Activated T-cell treated with anti-CD3 and anti-CD28 coated beads for 1 hour (primary cell): ENCODE measurements around the gene PDLIM5.
"Not testable (repeated sequence)": the region's sequence is repeated elsewhere in the genome, so short reads cannot be mapped to it uniquely, and the experiment has no call there.

Experiments used
- DNase-seq: peaks from one replicate; pipeline ENCODE4 v3.0.0-alpha.2; 2020; ENCODE audit warnings: low read depth

PDLIM5 gene

GRCh38 chr4:94495408-94495807, 43.7 kb downstream of the PDLIM5 start:
- DNase-seq: no peak

GRCh38 chr4:94497690-94498089, 45.9 kb downstream of the PDLIM5 start:
- no peak for DNase-seq

DNA sequence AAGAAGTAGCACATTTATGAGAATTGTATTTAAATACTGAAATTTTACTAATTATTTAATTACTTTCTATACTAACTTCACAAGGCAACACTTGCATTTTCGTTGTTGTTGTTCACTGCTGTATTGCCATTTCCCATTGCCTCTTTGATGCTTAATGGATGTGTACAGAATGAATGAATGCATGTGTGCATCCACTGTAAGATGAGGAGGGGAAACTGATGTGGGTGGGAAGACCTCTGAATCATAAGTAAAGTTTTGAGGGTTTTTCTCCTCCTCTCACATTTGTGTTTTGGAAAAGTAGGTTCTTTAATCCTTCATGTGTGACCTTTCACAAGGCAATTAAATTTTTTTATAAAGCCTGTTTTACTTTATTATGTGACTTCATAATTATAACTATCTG, 46.8 kb downstream of the PDLIM5 start:
- DNase-seq: no peak

DNA sequence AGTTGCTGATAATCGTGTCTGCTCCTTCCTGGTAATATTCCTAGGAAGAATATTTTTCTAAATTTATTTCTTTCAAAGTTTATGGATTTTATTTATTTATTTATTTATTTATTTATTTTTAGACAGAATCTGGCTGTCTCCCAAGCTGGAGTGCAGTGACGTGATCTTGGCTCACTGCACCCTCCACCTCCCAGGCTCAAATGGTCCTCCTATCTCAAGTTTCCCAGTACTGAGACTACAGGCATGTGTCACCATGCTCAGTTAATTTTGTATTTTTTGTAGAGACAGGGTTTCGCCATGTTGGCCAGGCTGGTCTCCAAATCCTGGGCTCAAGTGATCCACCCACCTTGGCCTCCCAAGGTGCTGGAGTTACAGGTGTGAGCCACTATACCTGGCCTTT, 48.9 kb downstream of the PDLIM5 start:
- no peak for DNase-seq

DNA sequence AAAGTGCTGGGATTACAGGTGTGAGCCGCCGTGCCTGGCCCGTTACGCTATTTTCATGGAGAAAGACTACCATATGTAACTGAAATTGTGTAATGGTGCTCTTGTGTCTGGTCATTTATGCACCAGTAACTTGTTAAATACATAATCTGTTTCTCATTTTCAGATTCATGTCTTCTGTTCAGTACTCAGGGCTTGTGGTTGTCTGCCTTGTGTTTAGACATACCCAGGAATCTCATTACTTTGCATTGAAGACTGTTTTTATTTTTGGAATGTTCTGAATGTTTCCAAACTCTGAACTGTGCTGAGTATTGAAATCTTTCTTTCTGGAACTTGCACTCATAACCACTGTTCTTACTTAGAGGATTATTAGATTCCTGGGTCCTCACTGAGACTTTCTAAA, 52.8 kb downstream of the PDLIM5 start:
- no peak for DNase-seq

DNA sequence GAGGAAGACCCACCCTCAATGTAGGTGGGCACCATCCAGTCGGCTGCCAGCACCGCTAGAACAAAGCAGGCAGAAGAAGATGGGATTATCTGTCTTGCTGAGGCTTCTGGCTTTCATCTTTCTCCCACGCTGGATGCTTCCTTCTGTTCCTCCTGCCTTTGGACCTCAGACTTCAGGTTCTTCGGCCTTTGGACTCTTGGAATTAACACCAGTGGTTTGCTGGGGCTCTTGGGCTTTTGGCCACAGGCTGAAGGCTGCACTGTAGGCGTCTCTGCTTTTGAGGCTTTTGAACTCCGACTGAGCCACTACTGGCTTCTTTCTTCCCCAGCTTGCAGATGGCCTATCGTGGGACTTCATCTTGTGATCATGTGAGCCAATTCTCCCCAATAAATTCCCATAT, 55.1 kb downstream of the PDLIM5 start:
- no peak for DNase-seq

- no peak for DNase-seq
Measured at GRCh38 chr4:94507281-94507680, 55.5 kb downstream of the PDLIM5 start.

DNA sequence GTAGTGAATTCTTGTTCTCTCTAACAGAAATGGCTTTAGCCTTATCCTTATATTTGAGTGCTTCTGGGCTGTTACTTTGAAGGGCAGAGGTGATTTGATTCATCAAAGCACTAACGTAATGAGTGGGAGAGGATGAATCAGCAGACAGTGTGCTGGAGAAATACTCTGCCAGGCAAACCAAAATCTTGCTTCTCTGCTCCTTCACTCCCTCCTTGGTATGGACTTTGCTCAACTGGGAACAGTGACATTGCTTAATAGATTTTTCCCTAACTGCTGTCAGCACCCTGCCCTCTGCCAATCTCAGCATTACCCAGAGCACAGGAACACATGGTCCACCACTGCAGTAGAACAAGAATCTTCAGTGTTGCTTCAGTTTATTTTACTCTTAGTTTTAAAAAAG, 56.0 kb downstream of the PDLIM5 start:
- DNase-seq: no peak

DNA sequence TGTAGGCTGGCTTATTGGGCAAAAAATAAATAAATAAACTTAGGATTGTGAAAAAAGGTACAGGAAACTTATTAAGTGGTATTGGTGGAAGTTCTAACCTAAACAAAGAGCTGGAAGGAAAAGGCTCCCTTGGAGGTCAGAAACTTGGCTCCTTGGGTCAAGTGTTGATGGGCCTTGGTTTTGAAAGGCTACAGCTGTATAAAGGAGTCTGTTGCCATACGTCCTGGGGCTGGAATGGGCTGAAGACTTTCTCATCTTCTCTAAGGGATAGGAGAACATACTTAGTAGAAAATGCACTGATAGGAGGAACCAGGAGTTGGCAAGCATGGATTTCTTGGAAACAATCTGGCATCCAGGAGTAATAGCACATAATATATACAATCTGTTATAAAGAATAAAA, 56.6 kb downstream of the PDLIM5 start:
- no peak for DNase-seq

GRCh38 chr4:94508806-94509205, 57.1 kb downstream of the PDLIM5 start:
- no peak for DNase-seq

GRCh38 chr4:94511591-94511990, 59.8 kb downstream of the PDLIM5 start:
- DNase-seq: no peak

- not testable (repeated sequence) for DNase-seq
Measured at GRCh38 chr4:94513532-94513931, 61.8 kb downstream of the PDLIM5 start.

- DNase-seq: no peak
Measured at GRCh38 chr4:94515365-94515764, 63.6 kb downstream of the PDLIM5 start.

DNA sequence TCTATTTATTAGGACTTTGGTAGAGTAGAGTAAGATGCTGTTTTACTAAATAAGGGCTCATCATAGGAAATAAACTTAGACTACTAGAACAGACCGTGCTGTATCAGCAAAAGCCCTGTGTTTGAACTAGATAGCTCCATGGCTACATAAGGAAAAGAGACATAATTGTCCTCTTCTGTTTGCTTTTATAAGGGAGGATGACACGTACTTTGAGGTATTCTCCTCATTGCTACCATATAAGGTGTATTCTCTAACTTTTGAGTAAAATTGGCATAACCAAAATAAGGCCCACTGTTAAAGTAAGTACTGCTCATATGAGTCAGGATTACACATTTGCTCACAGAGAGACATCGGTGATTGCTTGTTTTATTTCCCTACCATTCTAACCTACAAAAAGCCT, 64.3 kb downstream of the PDLIM5 start:
- no peak for DNase-seq

DNA sequence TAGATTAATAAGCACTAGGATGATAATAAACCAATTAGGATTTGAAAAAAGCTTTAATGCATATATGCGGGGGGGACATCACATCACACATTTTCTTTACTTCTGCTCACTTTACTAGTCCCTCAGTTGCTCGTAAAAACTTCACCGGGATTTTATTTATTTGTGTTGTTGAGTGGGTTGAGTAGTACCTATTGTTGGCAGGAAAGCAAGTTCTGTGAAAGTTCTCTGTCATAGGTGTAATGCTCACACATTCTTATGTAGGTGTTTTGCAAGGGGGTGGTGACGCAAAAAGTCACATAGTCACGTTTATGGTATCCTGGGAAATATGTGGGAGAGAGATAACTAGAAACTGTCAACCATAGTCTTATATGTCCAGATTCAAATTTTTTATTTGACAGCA, 65.3 kb downstream of the PDLIM5 start:
- DNase-seq: no peak

GRCh38 chr4:94517492-94517891, 65.8 kb downstream of the PDLIM5 start:
- DNase-seq: no peak

DNA sequence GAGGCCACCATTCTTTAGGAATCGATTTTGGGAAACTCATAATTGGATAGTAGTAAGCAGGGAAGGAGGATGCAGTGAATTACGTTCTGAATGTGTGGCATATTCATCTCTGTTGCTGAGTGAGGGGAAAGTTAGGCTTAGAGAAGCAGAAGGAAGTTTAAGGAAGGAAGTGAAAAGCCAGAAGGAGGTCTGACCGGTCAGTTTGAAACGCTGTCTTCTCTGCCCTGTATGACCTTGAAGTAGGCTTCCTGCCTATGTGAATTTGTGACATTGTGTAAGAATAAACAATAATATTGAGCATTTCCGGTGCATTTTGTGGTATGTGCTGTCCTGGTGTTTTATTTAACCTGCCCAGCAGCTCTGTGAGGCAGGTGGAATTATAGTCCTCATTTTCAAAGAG, 67.3 kb downstream of the PDLIM5 start:
- no peak for DNase-seq

DNA sequence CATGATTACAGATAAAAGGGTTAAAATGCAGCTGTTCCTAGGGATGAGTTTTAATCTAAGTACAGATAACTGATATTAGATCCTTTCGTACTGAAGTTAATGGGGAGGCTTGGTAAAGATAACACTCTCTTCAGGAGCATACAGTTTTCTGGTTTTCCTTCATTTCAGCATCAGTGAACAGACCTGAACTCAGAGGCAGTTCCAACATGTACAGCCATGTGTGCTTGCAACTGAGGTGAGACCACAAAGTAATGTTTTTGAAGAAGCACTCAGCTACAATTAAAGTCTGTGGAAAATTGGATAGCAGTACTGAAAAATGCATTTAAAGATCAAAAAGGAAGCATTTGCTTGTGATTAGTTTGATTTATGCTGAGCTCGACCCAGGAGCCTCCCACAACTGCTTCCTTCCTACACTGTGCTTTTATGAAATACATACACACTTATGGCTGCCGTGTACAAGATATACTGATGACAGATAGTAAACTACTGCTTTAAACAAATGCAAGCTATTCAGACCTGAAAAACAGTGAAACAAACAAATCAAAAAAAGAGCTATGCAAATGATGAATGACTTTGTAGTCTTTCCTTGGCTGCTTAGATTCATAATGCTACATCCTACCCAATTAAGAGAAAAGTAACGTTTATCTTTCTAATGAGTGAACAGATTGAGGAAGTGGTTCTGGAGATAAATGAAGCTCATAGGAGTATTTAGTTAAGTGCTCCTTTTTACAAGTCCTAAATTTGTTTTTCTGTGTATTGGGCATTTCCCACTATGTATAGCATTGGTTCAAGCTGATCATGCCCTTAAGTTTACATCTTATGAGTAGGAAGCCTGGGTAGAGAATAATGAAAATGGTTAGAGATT, 68.4 kb downstream of the PDLIM5 start:
- DNase-seq: no peak

DNA sequence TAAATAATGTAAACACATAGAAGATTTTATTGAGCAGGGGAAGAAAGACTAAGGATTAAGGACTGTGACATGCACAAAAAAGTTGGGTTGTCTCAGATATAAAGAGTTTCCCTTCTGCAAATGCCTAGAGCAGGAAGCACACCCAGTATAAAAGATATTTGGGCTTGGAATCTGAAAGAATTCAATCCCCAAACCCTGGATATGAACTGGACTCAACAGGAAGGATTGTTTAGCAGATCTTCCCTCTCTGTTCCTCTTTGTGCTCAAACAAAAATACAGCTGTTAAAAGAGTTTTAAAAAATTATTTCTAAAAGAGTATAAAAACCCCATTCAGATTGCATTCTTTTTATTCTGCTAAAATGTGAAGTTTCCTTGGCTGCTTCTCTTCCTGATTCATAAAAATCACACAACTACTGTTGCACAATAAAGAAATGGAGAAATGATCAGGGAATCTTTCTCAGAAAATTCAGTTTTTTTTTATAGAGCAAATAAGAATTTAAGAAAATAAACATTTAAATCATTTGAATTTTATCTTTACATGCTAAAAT, 71.4 kb downstream of the PDLIM5 start:
- DNase-seq: no peak

DNA sequence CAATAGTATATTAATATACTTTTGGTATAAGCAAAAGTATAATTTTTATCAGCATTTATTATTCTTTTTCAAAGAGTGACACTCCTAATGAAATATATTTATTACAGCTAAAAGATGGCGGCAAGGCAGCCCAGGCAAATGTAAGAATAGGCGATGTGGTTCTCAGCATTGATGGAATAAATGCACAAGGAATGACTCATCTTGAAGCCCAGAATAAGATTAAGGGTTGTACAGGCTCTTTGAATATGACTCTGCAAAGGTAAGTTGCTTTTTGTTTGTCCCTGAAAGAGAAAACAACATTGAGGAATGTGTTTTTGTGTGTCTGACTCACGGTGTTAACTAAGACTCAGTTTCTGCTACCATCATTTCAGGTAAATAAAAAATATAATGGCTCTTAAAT, 71.9 kb downstream of the PDLIM5 start:
- no peak for DNase-seq

DNA sequence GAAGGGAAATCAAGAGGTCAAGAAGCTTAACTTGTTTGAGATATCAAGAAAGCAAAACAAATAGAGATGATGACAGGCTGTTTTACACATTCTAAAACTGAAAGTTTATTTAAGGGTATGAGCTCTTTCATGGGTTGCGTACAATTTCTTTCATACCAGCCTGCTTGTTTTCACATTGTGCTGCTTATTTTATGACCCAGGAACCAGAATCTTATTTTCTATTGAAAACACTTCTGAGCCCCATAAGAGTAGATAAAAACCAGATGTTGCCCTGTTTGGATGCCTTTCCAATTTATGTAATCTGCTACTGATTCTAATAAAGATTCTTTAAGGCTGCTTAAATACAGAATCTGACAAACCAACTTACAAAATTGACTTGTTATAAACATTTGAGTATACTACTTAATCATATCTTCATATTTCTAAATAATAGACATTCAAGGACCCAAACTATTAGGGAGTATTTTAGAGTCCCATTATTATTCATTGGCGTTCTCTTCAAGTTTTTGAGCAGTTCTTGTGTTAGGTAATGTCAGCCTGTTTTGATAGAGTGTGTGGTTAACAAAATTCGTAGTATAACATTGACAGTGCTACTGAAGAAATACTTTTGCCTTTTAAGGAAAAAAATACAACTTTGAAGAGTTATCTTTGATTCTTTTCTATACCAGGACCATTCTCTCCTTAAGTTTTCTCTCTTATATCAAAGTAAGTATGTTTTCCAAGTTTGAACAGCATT, 74.4 kb downstream of the PDLIM5 start:
- no peak for DNase-seq

DNA sequence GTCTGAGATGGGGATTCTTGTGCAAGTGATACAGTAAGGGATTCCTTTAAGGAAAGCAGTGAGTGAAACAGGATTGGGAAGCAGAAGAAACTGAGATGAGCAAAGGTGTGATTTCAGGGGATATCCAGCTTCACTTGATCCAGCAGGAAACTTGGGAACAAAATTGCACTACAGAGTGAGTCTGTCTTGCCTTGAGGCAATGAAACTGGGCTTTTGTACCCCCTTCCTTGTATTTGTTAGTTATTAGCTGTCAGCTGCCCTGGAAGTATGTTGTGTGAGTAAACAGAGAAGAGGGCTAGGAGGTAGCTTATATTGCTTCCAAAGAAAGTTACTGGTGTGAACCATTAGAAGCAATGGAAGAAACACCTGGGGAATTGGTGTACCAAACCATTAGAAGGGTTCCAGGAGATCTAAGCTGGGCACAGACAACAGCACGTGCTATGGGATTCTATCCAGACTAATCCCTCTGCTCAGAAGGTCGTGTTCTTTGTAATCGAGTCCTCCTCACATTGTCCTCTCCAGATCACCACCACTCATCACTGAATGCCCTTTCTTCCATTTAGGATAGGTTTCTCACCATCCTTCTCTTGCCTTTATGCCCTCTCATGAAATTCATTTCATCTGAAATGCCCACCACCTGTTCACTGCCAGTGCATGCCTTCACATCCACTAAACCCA, 76.0 kb downstream of the PDLIM5 start:
- DNase-seq: no peak
